Activated naive CD4-positive, alpha-beta T cell treated with anti-CD3 and anti-CD28 coated beads, Interleukin-2, amount 50 U/mL, for 24 hours (primary cell): ENCODE data around the gene TMEM132D.

Experiments
- H3K27ac Mint-ChIP-seq: one replicate; pipeline ENCODE4 v1.8.0; 2021; ENCODE audit warnings: mild to moderate bottlenecking, mixed read lengths
- H3K27me3 Mint-ChIP-seq: one replicate; pipeline ENCODE4 v1.8.0; 2021; ENCODE audit warnings: mixed read lengths
- H3K36me3 Mint-ChIP-seq: one replicate; pipeline ENCODE4 v1.8.0; 2021; ENCODE audit warnings: mixed read lengths
- H3K4me1 Mint-ChIP-seq: one replicate; pipeline ENCODE4 v1.8.0; 2021; ENCODE audit warnings: mixed read lengths
- H3K4me3 Mint-ChIP-seq: one replicate; pipeline ENCODE4 v1.8.0; 2021; ENCODE audit warnings: mild to moderate bottlenecking, mixed read lengths
- H3K9me3 Mint-ChIP-seq: one replicate; pipeline ENCODE4 v1.8.0; 2021; ENCODE audit warnings: mixed read lengths

The TMEM132D gene

GRCh38 chr12:129622566-129622965 lies 281.3 kb downstream of the TMEM132D start:
- H3K27me3 Mint-ChIP-seq, result no peaks in the 10 kb centered on the region
- no peaks in the 10 kb centered on the region for H3K9me3 Mint-ChIP-seq
- H3K27ac Mint-ChIP-seq, result no peak overlapping the region
- no peaks in the 10 kb centered on the region for H3K4me1 Mint-ChIP-seq
- H3K36me3 Mint-ChIP-seq, result no peaks in the 10 kb centered on the region
- no peak overlapping the region for H3K4me3 Mint-ChIP-seq

- Mint-ChIP-seq H3K36me3 (no peaks in the 10 kb centered on the region), H3K27me3 (no peaks in the 10 kb centered on the region), H3K9me3 (no peaks in the 10 kb centered on the region), H3K27ac (no peak overlapping the region), H3K4me1 (no peaks in the 10 kb centered on the region), H3K4me3 (no peak overlapping the region)
Measured at GRCh38 chr12:129619271-129619670, 284.6 kb downstream of the TMEM132D start.

- H3K36me3 Mint-ChIP-seq, result no peaks in the 10 kb centered on the region
- no peak overlapping the region for H3K4me3 Mint-ChIP-seq
- no peak overlapping the region for H3K27ac Mint-ChIP-seq
- H3K9me3 Mint-ChIP-seq, result peaks cover 6% of the 10 kb centered on the region
- no peaks in the 10 kb centered on the region for H3K27me3 Mint-ChIP-seq
- H3K4me1 Mint-ChIP-seq, result no peaks in the 10 kb centered on the region
Measured at GRCh38 chr12:129617849-129618248, 286.0 kb downstream of the TMEM132D start.

GRCh38 chr12:129615001-129615400 lies 288.8 kb downstream of the TMEM132D start:
- Mint-ChIP-seq H3K4me1 (no peaks in the 10 kb centered on the region), H3K4me3 (no peak overlapping the region), H3K27me3 (no peaks in the 10 kb centered on the region), H3K36me3 (no peaks in the 10 kb centered on the region), H3K27ac (no peak overlapping the region), H3K9me3 (peaks cover 8% of the 10 kb centered on the region)

- H3K9me3 Mint-ChIP-seq, result peaks cover 8% of the 10 kb centered on the region
- no peak overlapping the region for H3K27ac Mint-ChIP-seq
- H3K27me3 Mint-ChIP-seq, result no peaks in the 10 kb centered on the region
- no peaks in the 10 kb centered on the region for H3K4me1 Mint-ChIP-seq
- no peak overlapping the region for H3K4me3 Mint-ChIP-seq
- no peaks in the 10 kb centered on the region for H3K36me3 Mint-ChIP-seq
Measured at GRCh38 chr12:129614221-129614885, 289.5 kb downstream of the TMEM132D start.

- H3K36me3 Mint-ChIP-seq, result no peaks in the 10 kb centered on the region
- H3K27ac Mint-ChIP-seq, result no peak overlapping the region
Measured at GRCh38 chr12:129613314-129613713, 290.5 kb downstream of the TMEM132D start.

GRCh38 chr12:129610601-129611120 lies 293.2 kb downstream of the TMEM132D start:
- Mint-ChIP-seq H3K4me1 (no peaks in the 10 kb centered on the region), H3K36me3 (no peaks in the 10 kb centered on the region), H3K27ac (no peak overlapping the region), H3K4me3 (no peak overlapping the region), H3K9me3 (peaks cover 8% of the 10 kb centered on the region), H3K27me3 (no peaks in the 10 kb centered on the region)

More at GRCh38 chr12:129613314-129613713, 290.5 kb downstream of the TMEM132D start:
- peaks cover 8% of the 10 kb centered on the region for H3K9me3 Mint-ChIP-seq
- H3K27me3 Mint-ChIP-seq, result no peaks in the 10 kb centered on the region
- no peak overlapping the region for H3K4me3 Mint-ChIP-seq
- no peaks in the 10 kb centered on the region for H3K4me1 Mint-ChIP-seq

GRCh38 chr12:129607756-129608155 lies 296.1 kb downstream of the TMEM132D start:
- Mint-ChIP-seq H3K4me1 (no peaks in the 10 kb centered on the region), H3K4me3 (no peak overlapping the region), H3K9me3 (peaks cover 5% of the 10 kb centered on the region), H3K36me3 (no peaks in the 10 kb centered on the region), H3K27me3 (no peaks in the 10 kb centered on the region), H3K27ac (no peak overlapping the region)

- no peaks in the 10 kb centered on the region for H3K27me3 Mint-ChIP-seq
- no peaks in the 10 kb centered on the region for H3K4me1 Mint-ChIP-seq
- no peak overlapping the region for H3K27ac Mint-ChIP-seq
- no peak overlapping the region for H3K4me3 Mint-ChIP-seq
- H3K36me3 Mint-ChIP-seq, result no peaks in the 10 kb centered on the region
- H3K9me3 Mint-ChIP-seq, result peaks cover 4% of the 10 kb centered on the region
Measured at GRCh38 chr12:129607301-129607700, 296.5 kb downstream of the TMEM132D start.

- H3K36me3 Mint-ChIP-seq, result no peaks in the 10 kb centered on the region
- H3K27ac Mint-ChIP-seq, result no peak overlapping the region
- H3K4me1 Mint-ChIP-seq, result no peaks in the 10 kb centered on the region
- no peak overlapping the region for H3K4me3 Mint-ChIP-seq
- no peaks in the 10 kb centered on the region for H3K27me3 Mint-ChIP-seq
- peaks cover 4% of the 10 kb centered on the region for H3K9me3 Mint-ChIP-seq
Measured at GRCh38 chr12:129606239-129606638, 297.6 kb downstream of the TMEM132D start.

GRCh38 chr12:129605666-129606065 lies 298.2 kb downstream of the TMEM132D start:
- Mint-ChIP-seq H3K9me3 (peaks cover 4% of the 10 kb centered on the region), H3K27ac (no peak overlapping the region), H3K4me3 (no peak overlapping the region), H3K27me3 (no peaks in the 10 kb centered on the region), H3K36me3 (no peaks in the 10 kb centered on the region), H3K4me1 (no peaks in the 10 kb centered on the region)

- H3K36me3 Mint-ChIP-seq, result no peaks in the 10 kb centered on the region
- no peak overlapping the region for H3K4me3 Mint-ChIP-seq
- no peak overlapping the region for H3K27ac Mint-ChIP-seq
- no peaks in the 10 kb centered on the region for H3K27me3 Mint-ChIP-seq
- peaks cover 4% of the 10 kb centered on the region for H3K9me3 Mint-ChIP-seq
- no peaks in the 10 kb centered on the region for H3K4me1 Mint-ChIP-seq
Measured at GRCh38 chr12:129604506-129604905, 299.3 kb downstream of the TMEM132D start.

- H3K27me3 Mint-ChIP-seq, result no peaks in the 10 kb centered on the region
- peaks cover 4% of the 10 kb centered on the region for H3K9me3 Mint-ChIP-seq
- no peak overlapping the region for H3K27ac Mint-ChIP-seq
- no peak overlapping the region for H3K4me3 Mint-ChIP-seq
- H3K4me1 Mint-ChIP-seq, result no peaks in the 10 kb centered on the region
- no peaks in the 10 kb centered on the region for H3K36me3 Mint-ChIP-seq
Measured at GRCh38 chr12:129599406-129599805, 304.4 kb downstream of the TMEM132D start.

- H3K4me1 Mint-ChIP-seq, result no peaks in the 10 kb centered on the region
- H3K4me3 Mint-ChIP-seq, result no peak overlapping the region
- no peaks in the 10 kb centered on the region for H3K27me3 Mint-ChIP-seq
- H3K27ac Mint-ChIP-seq, result no peak overlapping the region
- H3K9me3 Mint-ChIP-seq, result peaks cover 5% of the 10 kb centered on the region
- H3K36me3 Mint-ChIP-seq, result no peaks in the 10 kb centered on the region
Measured at GRCh38 chr12:129594098-129594497, 309.7 kb downstream of the TMEM132D start.

- H3K4me1 Mint-ChIP-seq, result no peaks in the 10 kb centered on the region
- H3K4me3 Mint-ChIP-seq, result no peak overlapping the region
- no peaks in the 10 kb centered on the region for H3K36me3 Mint-ChIP-seq
- no peak overlapping the region for H3K27ac Mint-ChIP-seq
- H3K27me3 Mint-ChIP-seq, result no peaks in the 10 kb centered on the region
- H3K9me3 Mint-ChIP-seq, result peaks cover 10% of the 10 kb centered on the region
Measured at GRCh38 chr12:129592449-129592848, 311.4 kb downstream of the TMEM132D start.

GRCh38 chr12:129589503-129589902 lies 314.3 kb downstream of the TMEM132D start:
- H3K36me3 Mint-ChIP-seq, result no peaks in the 10 kb centered on the region
- no peaks in the 10 kb centered on the region for H3K4me1 Mint-ChIP-seq
- H3K4me3 Mint-ChIP-seq, result no peak overlapping the region
- no peak overlapping the region for H3K27ac Mint-ChIP-seq
- H3K27me3 Mint-ChIP-seq, result no peaks in the 10 kb centered on the region
- H3K9me3 Mint-ChIP-seq, result peaks cover 10% of the 10 kb centered on the region

GRCh38 chr12:129588142-129588541 lies 315.7 kb downstream of the TMEM132D start:
- no peaks in the 10 kb centered on the region for H3K27me3 Mint-ChIP-seq
- H3K36me3 Mint-ChIP-seq, result no peaks in the 10 kb centered on the region
- no peak overlapping the region for H3K27ac Mint-ChIP-seq
- no peaks in the 10 kb centered on the region for H3K4me1 Mint-ChIP-seq
- peaks cover 10% of the 10 kb centered on the region for H3K9me3 Mint-ChIP-seq
- H3K4me3 Mint-ChIP-seq, result no peak overlapping the region
